Thyroid gland (tissue), 4 donors: ENCODE data around the gene BRSK1. TPM values are rescaled to one million over a fixed set of nuclear protein-coding genes. Genes with fewer than 3 reads are reported as not detected.

Experiments used
- DNase-seq, 2 donors: peaks; one replicate each; pipeline ENCODE4 v3.0.0-alpha.2; 2019
- H3K27ac ChIP-seq, 3 donors: fragments of 200-600 bp; sonication (generic); 1 replicate in 2 of 3; 2 replicates in 1 of 3; pipeline ENCODE4 v1.5.1; 2016 to 2019; ENCODE audit warnings: mild to moderate bottlenecking in 1 of 3, moderate library complexity in 1 of 3
- H3K27me3 ChIP-seq: fragments of 200-600 bp; sonication (generic); one replicate; pipeline ENCODE4 v1.5.1; 2019
- H3K36me3 ChIP-seq, 2 donors: fragments of 200-600 bp; sonication (generic); one replicate each; pipeline ENCODE4 v1.5.1; 2016 to 2019
- H3K4me1 ChIP-seq, 2 donors: fragments of 200-600 bp; sonication (generic); one replicate each; pipeline ENCODE4 v1.5.1; 2017 to 2019
- H3K4me3 ChIP-seq, 3 donors: fragments of 200-600 bp; sonication (generic); replicated peaks in 1 of 3; 1 replicate in 2 of 3; 2 replicates in 1 of 3; pipeline ENCODE4 v1.5.1; 2016; ENCODE audit warnings: mild to moderate bottlenecking in 1 of 3
- H3K9me3 ChIP-seq: fragments of 200-600 bp; sonication (generic); one replicate; pipeline ENCODE4 v1.5.1; 2017
- CTCF ChIP-seq, 6 experiments: fragments of 200-600 bp in 3 of 6; fragments of 450-650 bp in 3 of 6; sonication (generic) in 3 of 6; IDR thresholded peaks; one replicate each; pipeline ENCODE4 v1.5.1; 2016 to 2019; ENCODE audit warnings: antibody characterized with exemption in 6 of 6, mild to moderate bottlenecking in 2 of 6, inconsistent platforms in 1 of 6, moderate library complexity in 1 of 6
- POLR2A ChIP-seq, 2 donors: fragments of 450-650 bp; IDR thresholded peaks; one replicate each; pipeline ENCODE4 v1.6.1; 2017; ENCODE audit warnings: antibody characterized with exemption in 2 of 2, mild to moderate bottlenecking in 2 of 2, moderate library complexity in 1 of 2
- WGBS, 2 donors: methylation state at CpG; one replicate each; pipeline ENCODE4 v1.1.5; 2017; 5-methylcytosine and 5-hydroxymethylcytosine counted together
- intact Hi-C: fragments of 100-400 bp; cut with DNase I; formaldehyde crosslinking; loops from one replicate; pipeline ENCODE4 v1.15.1; 2023
- total RNA-seq, 4 donors: library from RNA; depleted of rRNA; stranded (reverse); fragments of >200 nt; gene quantifications; one replicate each; pipeline ENCODE4 v1.2.3, GENCODE V29; 2016

BRSK1 gene
- total RNA-seq, 4 donors from 2014 or later, result 0.83 to 1.2 TPM; not detected in 2

DNA sequence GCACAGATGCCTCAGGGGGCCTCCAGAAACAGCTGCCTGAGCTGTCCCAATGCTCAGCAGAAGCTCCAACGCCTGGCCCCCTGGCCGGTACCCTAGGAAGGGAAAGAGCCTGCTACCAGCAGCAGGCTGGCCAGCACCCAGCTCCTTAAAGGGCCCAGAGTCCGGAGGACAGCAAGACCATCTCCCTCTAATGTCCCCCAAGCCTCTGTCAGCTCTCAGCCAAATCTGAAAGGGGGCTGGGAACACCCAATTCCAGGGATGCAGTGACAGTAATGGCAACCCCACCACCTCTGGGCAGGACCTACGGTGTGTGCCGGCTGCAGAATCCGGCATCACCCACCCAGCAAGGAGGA lies 29.2 kb upstream of the BRSK1 start:
- WGBS, 2 donors, result 47 to 78% methylated on average over 5 to 6 of the region's 6 CpGs
- peak in 1 of 2 donors; percentile 14 for DNase-seq
- TF ChIP-seq CTCF (IDR thresholded peaks at IDR 0.05) (no peak), POLR2A (IDR thresholded peaks at IDR 0.05) (no peak)
- intact Hi-C loops, result no loop called here
- peaks cover 49 to 78% of the 10 kb centered on the region in 2 donors for H3K4me1 ChIP-seq
- H3K27ac ChIP-seq, result peak overlapping the region in 2 of 3 donors; percentile 22 to 23
- H3K27me3 ChIP-seq, result no peaks in the 10 kb centered on the region
- H3K4me3 ChIP-seq, result no peak overlapping the region
- H3K9me3 ChIP-seq, result no peaks in the 10 kb centered on the region
- no peaks in the 10 kb centered on the region for H3K36me3 ChIP-seq

GRCh38 chr19:55255618-55256423 lies 28.0 kb upstream of the BRSK1 start:
- no peak overlapping the region for H3K4me3 ChIP-seq
- no peak for TF ChIP-seq POLR2A (IDR thresholded peaks at IDR 0.05)
- TF ChIP-seq CTCF (IDR thresholded peaks at IDR 0.05), result no peak
- H3K36me3 ChIP-seq, result no peaks in the 10 kb centered on the region
- 39 to 57% methylated on average over 17 of the region's 17 CpGs for WGBS, 2 donors
- H3K27me3 ChIP-seq, result no peaks in the 10 kb centered on the region
- H3K4me1 ChIP-seq, result peaks cover 49 to 75% of the 10 kb centered on the region in 2 donors
- intact Hi-C loops, result no loop called here
- DNase-seq, result peak; percentile 80 to 88
- H3K27ac ChIP-seq, result peak overlapping the region; percentile 40 to 52 (median 45)
- no peaks in the 10 kb centered on the region for H3K9me3 ChIP-seq

GRCh38 chr19:55256562-55257460 lies 27.0 kb upstream of the BRSK1 start:
- TF ChIP-seq POLR2A (IDR thresholded peaks at IDR 0.05) (no peak), CTCF (IDR thresholded peaks at IDR 0.05) (no peak)
- Histone ChIP-seq H3K27ac (peak overlapping the region; percentile 44 to 52 (median 52)), H3K9me3 (no peaks in the 10 kb centered on the region), H3K4me1 (peaks cover 49 to 66% of the 10 kb centered on the region in 2 donors), H3K4me3 (peak overlapping the region; percentile 88 to 93 (median 91)), H3K36me3 (no peaks in the 10 kb centered on the region), H3K27me3 (no peaks in the 10 kb centered on the region)
- 36 to 40% methylated on average over 22 of the region's 22 CpGs for WGBS, 2 donors
- peak; percentile 70 to 79 for DNase-seq
- intact Hi-C loops, result no loop called here

GRCh38 chr19:55257461-55258420 lies 26.1 kb upstream of the BRSK1 start:
- Histone ChIP-seq H3K9me3 (no peaks in the 10 kb centered on the region), H3K4me3 (peak overlapping the region; percentile 88 to 93 (median 91)), H3K27me3 (no peaks in the 10 kb centered on the region), H3K4me1 (peaks cover 49 to 57% of the 10 kb centered on the region in 2 donors), H3K36me3 (no peaks in the 10 kb centered on the region), H3K27ac (peak overlapping the region; percentile 21 to 52 (median 44))
- TF ChIP-seq POLR2A (IDR thresholded peaks at IDR 0.05) (no peak), CTCF (IDR thresholded peaks at IDR 0.05) (no peak)
- intact Hi-C loops, result no loop called here
- WGBS, 2 donors, result 3 to 4% methylated on average over 46 to 48 of the region's 51 CpGs
- peak; percentile 11 to 28 for DNase-seq
